HG03135 (cell line): Measurements from ENCODE around the gene HPN.
A peak's percentile ranks its signal among the peaks of the same experiment; 100 is the strongest.

ENCODE experiments used
- ATAC-seq: cut with Tn5 transposase; IDR thresholded peaks from one replicate; pipeline ENCODE4 v1.9.1; 2021; ENCODE audit warnings: mild to moderate bottlenecking, moderate library complexity; ENCODE audit not compliant: unreplicated experiment

The HPN gene

DNA sequence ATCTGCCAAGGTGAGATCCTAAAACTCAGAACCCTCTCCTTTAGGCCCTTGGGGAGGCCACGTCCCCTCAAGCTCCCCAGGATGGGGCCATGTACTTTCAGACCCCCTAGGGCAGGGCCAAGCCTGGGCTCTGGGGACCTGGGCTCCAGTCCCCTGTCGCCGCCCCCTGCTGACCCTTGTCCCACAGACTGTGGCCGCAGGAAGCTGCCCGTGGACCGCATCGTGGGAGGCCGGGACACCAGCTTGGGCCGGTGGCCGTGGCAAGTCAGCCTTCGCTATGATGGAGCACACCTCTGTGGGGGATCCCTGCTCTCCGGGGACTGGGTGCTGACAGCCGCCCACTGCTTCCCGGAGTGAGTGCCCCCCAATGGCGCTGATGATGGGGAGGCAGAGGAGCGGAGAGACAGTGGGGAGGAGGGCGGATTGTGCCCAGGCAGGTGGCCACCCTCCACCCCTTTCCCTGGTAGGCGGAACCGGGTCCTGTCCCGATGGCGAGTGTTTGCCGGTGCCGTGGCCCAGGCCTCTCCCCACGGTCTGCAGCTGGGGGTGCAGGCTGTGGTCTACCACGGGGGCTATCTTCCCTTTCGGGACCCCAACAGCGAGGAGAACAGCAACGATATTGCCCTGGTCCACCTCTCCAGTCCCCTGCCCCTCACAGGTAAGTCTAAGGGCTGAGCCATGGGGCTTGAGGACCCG is 18.8 kb downstream of the HPN start:
- ATAC-seq = no peak

DNA sequence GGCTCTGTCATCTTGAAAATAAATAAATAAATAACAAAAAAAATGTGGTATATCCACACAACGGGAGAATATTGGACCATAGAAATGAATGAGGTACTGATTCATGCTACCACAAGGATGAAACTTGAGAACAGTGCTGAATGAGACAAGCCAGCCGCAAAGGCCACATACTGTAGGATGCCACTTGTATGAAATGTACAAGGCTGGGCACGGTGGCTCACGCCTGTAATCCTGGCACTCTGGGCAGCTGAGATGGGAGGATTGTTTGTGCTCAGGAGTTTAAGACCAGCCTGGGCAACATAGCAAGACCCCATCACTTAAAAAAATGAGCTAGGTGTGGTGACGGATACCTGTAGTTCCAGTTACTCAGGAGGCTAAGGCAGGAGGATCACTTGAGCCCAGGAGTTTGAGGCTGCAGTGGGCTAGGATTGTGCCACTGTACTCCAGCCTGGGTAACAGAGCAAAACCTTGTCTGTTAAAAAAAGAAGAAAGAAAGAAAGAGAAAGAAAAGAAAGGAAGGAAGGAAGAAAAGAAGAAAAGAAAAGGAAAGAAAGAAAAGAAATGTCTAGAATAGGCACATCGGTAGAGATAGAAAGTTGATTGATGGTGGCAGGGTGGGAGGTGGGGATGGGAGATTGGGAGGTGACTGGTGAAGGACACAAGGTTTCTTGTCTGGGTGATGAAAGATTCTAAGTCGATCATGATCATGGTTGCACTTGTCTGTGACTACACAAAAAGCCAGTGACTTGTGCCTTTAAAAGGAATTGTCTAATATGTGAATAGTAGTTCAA is 20.3 kb downstream of the HPN start:
- ATAC-seq = no peak

DNA sequence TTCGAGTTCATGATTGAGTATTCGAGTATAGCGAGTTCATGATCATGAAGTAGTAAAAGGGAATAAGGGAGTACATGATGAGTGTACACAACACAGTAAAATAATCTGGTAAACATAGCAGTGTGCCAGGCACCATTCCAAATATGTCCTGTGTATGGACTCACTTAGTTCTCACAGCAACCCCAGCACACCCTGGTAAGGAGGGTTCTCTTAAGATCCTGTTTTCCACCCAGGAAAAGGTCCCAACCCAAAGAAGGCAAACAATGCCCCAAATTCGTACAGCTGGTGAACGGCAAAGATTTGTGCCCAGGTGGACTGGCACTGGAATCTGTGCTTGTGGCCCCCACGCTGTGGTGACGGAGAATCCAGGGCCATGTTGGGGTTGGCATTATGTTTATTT is 21.4 kb downstream of the HPN start:
- ATAC-seq = no peak

DNA sequence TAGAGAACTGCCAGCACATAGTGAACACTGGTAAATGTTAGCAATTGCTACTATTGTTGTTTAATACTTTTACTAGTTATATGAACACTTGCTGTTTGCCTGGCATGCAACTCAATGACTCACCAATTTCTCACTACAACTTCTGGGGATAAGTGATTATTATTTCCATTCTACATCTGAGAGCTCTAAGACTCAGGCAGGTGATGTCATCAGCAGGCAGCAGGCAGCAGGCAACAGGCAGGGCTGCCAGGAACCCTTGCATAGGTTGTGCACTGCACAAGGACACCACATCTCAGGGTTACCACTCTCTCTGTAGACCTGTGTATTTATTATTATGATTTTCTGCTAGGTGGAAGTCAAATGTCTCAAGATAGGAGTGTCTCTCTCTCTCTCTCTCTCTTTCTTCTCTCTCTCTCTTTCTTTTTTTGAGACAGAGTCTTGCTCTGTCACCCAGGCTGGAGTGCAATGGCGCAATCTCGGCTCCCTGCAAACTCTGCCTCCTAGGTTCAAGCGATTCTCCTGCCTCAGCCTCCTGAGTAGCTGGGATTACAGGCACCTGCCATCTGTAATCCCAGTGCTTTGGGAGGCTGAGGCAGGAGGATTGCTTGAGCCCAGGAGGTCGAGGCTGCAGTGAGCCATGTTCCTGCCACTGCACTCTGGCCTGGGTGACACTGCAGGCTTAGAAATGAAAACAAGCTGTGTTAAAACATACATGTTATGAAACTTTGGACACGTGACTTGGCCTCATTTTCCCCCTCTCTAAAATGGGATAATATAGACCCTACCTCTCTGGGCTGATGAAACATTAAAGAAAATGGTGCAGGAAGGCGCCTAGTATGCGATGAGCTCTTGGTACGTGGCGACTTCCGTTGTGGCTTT is 22.7 kb downstream of the HPN start:
- ATAC-seq = no peak

DNA sequence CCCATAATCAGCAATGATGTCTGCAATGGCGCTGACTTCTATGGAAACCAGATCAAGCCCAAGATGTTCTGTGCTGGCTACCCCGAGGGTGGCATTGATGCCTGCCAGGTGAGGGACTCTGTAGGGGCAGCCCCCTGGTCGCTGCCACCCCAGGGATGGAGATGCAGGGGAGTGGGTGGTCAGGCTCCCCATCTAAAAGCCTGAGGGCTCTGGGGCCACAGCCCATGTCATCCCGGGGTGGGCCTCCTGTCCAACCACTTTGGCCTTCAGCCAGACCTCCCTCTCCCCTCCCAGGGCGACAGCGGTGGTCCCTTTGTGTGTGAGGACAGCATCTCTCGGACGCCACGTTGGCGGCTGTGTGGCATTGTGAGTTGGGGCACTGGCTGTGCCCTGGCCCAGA is 24.1 kb downstream of the HPN start:
- ATAC-seq = no peak

DNA sequence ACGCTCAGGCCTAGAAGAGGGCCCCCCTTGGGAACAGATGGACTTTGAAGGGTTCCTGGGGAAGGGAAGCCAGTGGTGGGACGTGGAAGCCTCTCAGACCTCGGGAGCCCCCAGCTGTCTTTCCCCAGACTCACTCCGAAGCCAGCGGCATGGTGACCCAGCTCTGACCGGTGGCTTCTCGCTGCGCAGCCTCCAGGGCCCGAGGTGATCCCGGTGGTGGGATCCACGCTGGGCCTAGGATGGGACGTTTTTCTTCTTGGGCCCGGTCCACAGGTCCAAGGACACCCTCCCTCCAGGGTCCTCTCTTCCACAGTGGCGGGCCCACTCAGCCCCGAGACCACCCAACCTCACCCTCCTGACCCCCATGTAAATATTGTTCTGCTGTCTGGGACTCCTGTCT is 24.6 kb downstream of the HPN start:
- no peak for ATAC-seq

DNA sequence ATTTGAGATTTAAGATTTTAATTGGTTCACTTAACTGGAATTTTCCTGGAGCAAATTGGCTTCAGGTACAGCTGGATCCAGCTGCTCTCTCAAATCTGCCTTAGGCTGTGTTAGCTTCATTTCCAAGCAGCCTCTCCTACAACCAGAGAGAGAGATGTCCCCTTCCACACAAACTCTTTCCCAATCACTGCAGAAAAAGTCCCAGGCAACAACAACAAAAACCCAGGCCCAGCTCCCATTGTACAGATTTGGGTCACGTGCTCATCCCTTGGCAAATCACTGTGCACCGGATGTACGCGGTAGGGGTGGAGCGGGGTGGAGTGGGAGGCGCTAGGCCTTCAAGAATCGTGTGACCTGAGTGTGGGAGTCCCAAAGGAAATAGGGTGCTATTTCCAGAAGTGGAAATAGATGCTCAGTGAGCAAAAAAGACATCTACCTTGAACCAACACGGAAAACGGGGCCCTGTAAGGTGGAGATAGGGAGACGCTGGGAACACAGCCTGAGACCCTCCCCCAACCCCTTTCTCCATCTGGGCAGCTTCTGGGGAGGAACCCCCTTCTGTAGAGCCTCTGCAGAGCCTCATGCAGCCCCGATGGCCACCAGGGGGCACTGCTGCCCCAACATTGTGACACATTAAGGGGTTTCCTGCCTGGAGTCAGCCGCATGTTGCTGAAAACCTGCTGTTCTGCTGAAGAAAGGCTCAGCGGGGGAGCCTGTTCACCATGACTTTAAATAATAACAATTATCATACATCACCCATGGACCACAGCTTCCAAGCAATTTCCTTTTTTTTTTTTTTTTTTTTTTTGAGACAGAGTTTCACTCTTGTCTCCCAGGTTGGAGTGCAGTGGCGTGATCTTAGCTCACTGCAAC is 25.4 kb downstream of the HPN start:
- peak; percentile 78 for ATAC-seq

DNA sequence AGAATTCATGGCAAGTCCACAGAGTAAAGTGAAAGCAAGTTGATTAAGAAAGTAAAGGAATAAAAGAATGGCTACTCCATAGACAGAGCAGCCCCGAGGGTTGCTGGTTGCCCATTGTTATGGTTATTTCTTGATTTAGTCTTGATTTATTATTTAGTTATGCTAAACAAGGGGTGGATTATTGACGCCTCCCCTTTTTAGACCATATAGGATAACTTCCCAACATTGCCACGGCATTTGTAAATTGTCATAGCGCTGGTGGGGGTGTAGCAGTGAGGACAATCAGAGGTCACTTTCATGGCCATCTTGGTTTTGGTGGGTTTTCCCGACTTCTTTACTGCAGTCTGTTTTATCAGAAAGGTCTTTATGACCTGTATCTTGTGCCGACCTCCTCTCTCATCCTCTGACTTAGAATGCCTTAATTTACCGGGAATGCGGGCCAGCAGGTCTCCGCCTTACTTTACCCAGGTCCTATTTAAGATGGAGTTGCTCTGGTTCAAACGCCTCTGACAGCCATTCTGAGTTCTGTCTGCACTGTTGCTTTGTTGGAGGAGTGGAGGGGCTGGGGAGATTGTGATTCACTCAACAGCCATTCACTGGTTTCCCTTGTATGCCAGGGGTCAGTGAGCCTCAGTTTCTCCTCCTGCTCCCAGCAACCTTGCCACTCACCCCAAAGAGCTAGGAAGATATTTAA is 27.6 kb downstream of the HPN start:
- ATAC-seq = no peak

DNA sequence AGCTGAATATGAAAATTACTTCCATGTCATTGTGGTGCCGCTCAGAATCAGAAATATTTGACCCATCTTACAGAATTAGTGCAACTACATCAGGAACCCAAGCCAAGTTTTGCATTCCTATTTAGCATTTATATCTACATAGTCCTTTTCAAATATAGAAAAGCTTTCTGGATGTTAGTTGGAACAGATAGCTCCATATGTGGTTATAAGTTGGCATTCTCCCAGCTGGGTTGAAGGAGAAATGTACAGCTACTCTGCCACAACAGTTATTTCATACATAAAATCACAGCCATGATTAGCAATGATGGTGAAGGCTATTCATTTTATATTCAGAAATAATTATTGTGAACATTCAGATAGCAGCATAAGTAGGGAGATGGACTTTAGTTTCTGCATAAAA is 28.2 kb downstream of the HPN start:
- no peak for ATAC-seq

DNA sequence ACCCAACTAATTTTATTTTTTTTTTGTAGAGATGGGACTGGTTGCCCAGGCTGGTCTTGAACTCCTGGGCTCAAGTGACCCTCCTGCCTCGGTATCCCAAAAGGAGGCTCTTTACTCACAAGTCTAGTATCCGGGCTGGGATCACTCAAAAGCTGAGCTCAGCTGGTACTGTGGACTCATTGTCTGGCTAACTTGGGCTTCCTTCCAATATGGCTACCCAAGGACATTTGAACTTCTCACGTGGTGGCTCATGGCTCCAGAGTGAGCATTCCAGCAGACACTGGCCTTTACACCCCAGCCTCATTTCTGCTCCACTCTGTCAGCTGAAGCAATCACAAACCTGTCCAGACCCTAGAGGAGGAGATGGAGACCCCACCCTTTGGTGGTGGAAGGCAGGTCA is 28.9 kb downstream of the HPN start:
- no peak for ATAC-seq

DNA sequence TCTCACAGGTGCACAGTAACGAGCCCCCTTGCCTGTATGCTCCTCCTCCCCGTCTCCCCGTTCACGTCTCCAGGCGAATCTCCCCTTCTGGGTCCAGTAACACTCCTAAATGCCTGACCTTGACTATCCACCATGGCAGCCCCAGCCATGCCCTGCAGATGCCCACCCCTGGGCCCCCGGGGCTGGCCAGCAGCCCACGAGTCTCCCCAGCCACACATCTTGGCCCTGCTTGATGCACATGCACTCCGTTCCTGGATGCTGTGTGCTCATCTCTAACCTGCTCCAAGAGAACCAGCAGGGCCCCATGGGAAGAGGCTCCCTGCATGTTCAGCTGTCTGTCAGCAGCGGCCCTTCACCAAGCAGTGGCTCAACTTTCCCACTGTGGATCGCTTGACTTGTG is 32.0 kb downstream of the HPN start:
- no peak for ATAC-seq

DNA sequence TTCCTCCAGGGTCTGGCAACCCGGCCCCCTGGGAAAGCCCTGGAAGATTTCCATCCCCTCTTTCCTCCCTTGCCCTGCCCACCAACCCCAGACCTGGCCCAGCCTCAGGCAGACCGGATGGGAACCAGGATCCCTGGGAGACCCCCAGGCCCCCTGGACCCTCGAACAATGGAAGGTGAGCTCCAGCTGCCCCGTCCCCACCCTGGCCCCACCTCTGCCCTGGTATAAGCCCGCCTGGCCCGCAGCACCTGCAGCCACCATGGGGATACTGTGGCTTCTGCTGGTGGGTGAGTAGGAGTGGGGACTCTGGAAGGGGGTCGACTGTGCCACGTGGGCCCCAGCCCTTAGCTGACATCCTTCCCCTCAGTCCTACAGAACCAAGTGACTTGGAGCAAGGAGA is 32.4 kb downstream of the HPN start:
- ATAC-seq = no peak

DNA sequence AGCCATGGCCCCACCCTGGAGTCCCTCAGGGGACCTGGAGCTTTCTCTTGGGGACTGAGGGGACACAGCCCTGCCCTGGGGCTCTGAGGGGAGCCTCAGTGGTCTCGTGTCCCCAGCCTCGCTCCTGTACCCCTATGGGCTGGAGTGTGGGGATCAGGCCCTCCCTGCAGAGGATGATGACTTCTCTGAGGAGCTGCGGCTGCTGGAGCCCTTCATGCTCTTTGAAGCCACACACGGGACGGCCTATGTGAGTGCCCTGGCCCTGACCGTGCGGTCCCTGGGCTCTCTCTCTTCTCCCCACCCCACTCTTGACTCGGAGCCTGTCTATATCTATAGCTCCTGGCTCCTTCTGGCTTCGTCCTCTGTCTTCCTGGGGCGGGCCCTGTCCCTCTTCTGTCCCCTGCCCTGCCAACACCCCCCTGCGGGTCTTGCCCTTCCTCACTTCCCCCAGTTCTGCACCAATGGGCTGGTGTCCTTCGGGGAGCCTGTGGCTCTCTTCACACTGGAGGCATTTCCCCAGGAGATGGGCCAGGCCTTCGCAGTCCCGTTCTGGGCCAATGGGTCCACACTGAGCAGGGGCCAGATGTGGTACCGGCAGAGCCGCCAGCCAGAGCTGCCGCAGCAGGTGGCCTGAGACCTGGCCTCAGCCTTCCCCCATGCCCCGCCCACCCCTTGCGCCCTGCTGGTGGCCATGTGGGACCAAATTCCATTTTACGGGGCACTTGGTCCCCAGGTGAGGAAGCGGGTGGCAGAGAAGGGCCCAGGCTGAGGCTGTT is 33.1 kb downstream of the HPN start:
- no peak for ATAC-seq

DNA sequence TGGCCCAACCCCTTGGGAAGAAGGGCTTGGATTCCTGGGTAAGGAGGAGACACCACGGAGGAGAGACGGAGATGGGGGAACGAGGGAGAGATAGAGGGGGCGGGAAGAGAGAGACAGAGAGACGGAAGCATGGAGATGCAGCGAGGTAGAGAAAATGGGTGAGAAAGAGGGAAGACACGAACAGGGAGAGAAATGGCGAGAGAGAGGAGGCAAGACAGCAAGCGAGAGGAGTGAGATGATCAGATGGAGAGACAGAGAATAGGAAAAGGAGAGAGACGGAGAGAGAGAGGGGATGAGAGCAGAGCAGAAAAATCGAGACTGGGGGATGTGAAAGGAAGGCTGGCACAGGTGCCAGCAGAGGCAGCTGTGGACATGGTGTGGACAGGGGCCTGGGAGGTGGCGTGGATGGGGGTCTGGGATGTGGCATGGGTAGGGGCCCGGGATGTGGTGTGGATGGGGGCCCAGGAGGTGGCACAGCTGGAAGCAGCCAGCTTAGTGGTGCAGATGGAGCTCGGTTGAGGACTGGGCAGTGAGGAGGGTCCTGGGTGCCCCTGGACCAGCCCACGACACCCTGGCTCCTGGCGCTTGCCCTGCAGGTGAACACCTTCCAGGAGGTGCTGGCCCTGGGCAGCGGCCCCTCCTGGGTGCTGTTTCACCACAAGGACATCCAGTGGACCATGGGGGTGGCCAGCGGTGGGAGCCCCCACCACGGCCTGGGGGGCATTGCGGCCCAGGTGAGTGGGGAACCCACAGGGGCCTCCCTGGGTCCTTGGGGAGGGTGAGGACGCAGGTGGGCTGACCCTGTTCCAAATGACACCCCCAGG is 33.9 kb downstream of the HPN start:
- no peak for ATAC-seq

DNA sequence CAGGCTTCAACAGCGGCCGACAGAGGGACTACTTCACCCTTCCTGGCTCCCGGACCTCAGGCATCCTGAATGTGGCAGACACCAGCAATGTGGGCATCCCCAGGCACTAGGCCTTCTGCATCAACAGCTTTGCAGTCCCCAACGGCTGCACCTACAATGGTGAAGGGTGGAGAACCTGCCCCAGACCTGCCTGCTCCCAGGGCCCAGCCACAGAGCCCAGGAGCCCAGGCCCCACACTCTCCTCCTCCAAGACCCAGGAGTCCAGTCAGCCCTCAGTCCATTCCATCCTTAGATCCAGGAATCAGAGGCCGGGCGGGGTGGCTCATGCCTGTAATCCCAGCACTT is 34.5 kb downstream of the HPN start:
- no peak for ATAC-seq

DNA sequence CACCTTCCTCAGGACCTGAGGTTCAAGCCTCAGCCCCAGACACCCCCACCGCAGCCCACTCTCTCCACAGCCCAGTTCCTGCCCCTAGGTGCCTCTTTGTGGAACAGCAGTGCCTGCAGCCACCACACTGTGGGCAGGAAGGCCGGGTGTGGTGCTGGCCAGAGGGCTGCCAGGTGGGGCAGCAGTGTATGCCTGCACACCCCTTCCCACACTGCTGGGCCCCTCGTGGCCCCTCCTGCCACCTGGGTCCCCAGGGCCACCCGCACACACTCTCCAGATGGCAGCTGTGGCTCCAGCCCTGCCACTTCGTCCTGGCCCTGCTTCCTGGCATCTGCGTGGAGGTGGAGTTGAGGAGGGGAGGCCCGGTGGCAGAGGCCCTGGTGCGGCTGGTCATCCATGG is 35.1 kb downstream of the HPN start:
- no peak for ATAC-seq

DNA sequence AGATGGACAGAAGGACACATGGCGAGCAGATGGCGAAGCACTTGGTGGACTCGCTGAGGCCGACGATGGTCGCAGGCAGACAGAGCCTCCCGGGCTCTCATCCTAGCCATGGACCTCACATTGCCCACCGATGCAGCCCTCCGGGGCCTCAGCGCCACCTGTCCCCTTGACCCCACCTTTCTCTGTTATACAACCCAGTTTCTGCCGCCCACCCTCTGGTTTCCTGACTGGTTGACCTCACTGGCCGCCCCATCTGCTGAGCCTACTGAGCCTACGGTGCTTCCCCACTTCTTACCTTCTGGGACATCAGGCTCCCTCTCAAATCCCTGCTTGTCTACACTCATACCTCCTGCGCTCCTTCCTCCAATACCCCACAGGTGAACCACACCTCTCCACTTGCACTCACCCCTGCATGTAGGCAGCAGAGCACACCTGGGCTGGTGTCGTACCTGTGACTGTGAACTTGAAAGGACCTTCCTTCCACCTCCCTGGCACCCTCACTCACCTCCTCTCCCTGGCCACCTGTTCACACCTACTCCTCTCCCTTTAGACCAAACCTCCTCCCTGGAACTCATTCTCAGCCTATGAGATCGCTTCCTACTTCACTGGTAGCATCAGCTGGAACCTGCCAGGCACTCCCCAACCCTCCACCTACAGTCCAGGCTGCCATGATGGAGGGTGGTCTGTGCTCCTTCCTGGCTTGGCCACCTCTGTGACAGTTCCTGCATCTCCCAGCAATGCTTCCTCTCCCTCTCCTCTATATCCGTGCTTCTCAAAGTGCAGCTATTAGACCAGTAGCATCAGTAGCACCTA is 36.1 kb downstream of the HPN start:
- no peak for ATAC-seq

DNA sequence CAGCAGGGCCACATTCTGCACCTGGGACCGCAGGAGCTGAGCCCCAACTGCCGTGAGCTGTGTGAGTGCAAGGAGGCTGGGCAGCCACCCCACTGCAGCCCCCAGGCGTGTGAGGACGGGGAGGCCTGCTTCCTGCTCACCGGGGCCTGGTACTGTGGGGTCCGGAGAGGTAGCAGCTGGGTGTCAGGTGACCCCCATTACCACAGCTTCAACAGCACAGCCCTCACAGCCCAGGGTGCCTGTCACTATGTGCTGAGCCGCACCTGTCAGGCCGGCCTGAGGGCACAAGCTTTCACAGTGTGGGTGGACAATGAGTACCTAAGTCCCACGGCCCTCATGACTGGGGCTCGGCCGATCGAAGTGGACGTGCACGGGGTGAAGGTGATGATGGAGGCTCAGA is 38.3 kb downstream of the HPN start:
- no peak for ATAC-seq
